Right lobe of liver (tissue), 4 donors: ENCODE results near the gene UGT1A8.

Experiments used
- CTCF ChIP-seq, 4 donors: fragments of 200-600 bp in 3 of 4; fragments of 450-650 bp in 1 of 4; IDR thresholded peaks; one replicate each; pipeline versions ENCODE4 v1.5.1 to v1.8.0; 2016 to 2022; ENCODE audit warnings: antibody characterized with exemption in 4 of 4, mild to moderate bottlenecking in 2 of 4
- POLR2A ChIP-seq: fragments of 450-650 bp; IDR thresholded peaks from one replicate; pipeline ENCODE4 v1.6.1; 2017; ENCODE audit warnings: antibody characterized with exemption, mild to moderate bottlenecking
- donor health status: DM: no; HTN: no; CAD: no.
- donor health status: DM: no; HTN: no; CAD: no.
- donor health status: DM: no; HTN: yes; CAD: no.

DNA sequence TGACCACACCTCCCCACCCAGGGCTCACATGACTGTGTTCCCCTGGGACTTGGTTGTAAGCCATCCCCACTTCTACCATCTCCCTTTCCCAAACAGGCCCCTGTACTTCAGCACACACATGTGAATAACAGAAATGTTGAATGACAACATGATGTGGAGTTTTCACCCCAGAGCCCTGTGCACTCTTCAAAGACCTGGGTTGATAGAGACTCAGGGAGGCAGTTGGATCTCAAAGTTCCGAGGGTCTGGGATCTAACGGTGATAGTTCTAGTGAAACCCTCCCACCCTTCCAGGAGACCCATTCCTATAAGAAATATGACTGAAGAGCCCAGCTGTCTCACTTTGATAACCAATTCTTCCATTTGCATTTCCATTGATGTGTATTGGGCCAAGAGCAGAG, 160.6 kb downstream of the UGT1A8 start, which contains the start of gene MROH2A:
- TF ChIP-seq CTCF (IDR thresholded peaks at IDR 0.05) (no peak), POLR2A (no peak)
